Fibroblast of the aortic adventitia (primary cell): ENCODE data around the gene TAB2. TPM values are rescaled to one million over a fixed set of nuclear protein-coding genes. Genes with fewer than 3 reads are reported as not detected.

Source experiments
- DNase-seq: peaks from one replicate; pipeline ENCODE4 v3.0.0-alpha.2; 2010; ENCODE audit warnings: low read depth
- H3K4me3 ChIP-seq: 2 replicates; pipeline ENCODE4 v1.5.1; 2011; ENCODE audit warnings: low read depth, mild to moderate bottlenecking, control low read depth, low read length, moderate library complexity
- total RNA-seq: library from RNA; depleted of rRNA; stranded (reverse); fragments of >200 nt; gene quantifications from 2 replicates; pipeline ENCODE4 v1.2.3, GENCODE V29; 2012; ENCODE audit warnings: low replicate concordance
- TF ChIP-seq, protein P1 (sequence below): IDR thresholded peaks from 2 replicates; pipeline ENCODE4 v1.5.1; 2011; ENCODE audit warnings: mild to moderate bottlenecking, low read length, control low read depth, inconsistent platforms; ENCODE audit not compliant: insufficient read depth

TAB2 gene
- total RNA-seq, 1 donor = 40.0 TPM

DNA sequence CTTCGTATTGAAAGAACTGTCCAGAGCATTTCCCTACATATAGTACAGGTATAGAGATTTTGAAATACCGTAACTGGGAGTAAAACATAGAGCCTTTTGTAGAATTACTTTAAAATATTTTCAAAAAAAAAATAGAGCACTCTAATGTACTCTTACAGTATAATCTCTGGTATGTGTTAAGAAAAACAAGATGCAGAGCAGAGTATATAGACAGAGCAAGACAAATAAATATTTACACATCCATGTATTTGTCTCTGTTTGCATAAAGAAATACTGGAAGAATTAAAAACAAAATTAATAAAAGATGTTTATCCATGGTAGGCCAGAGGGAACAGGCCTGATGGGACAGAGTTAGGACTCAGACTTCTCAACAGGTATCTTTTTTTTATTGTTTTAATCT is 54.5 kb downstream of the TAB2 start:
- no peak for DNase-seq
- H3K4me3 ChIP-seq = no peak overlapping the region
- TF ChIP-seq, protein P1, sequence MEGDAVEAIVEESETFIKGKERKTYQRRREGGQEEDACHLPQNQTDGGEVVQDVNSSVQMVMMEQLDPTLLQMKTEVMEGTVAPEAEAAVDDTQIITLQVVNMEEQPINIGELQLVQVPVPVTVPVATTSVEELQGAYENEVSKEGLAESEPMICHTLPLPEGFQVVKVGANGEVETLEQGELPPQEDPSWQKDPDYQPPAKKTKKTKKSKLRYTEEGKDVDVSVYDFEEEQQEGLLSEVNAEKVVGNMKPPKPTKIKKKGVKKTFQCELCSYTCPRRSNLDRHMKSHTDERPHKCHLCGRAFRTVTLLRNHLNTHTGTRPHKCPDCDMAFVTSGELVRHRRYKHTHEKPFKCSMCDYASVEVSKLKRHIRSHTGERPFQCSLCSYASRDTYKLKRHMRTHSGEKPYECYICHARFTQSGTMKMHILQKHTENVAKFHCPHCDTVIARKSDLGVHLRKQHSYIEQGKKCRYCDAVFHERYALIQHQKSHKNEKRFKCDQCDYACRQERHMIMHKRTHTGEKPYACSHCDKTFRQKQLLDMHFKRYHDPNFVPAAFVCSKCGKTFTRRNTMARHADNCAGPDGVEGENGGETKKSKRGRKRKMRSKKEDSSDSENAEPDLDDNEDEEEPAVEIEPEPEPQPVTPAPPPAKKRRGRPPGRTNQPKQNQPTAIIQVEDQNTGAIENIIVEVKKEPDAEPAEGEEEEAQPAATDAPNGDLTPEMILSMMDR = no peak

DNA sequence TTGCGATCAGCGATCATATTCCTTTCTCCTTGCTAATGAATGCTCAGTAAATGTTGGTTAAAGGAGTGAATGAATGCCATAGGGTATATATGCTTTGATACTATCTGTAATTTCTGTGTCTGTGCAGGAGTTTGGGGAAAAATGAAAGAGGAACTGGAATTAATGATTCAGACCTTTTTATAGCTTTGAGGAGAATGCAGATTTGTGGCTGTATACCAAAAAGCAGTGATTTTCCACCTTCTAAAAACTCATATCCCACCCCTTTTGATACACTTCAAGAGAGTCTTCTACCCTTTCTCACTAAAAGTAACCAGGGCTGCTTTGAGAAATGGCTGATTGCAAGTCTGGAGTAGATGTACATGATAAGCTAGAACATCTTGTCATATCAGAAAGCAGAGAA is 56.0 kb downstream of the TAB2 start:
- no peak for DNase-seq
- TF ChIP-seq, protein P1 = no peak
- no peak overlapping the region for H3K4me3 ChIP-seq

DNA sequence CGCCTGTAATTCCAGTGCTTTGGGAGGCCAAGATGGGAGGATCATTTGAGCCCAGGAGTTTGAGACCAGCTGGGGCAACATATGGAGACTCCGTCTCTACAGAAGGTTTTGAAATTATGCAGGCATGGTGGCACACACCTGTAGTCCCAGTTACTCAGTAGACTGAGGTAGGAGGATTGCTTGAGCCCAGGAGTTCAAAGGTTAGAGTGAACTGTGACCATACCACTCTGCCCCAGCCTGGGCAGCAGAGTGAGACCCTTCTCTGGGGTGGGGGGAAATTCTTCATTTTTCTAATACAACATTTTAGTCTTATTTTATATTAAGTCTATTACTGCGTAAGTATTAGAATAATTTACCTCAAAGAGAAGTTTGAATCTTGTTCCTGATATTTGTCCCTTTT is 62.5 kb downstream of the TAB2 start:
- DNase-seq = no peak
- TF ChIP-seq, protein P1 = no peak

DNA sequence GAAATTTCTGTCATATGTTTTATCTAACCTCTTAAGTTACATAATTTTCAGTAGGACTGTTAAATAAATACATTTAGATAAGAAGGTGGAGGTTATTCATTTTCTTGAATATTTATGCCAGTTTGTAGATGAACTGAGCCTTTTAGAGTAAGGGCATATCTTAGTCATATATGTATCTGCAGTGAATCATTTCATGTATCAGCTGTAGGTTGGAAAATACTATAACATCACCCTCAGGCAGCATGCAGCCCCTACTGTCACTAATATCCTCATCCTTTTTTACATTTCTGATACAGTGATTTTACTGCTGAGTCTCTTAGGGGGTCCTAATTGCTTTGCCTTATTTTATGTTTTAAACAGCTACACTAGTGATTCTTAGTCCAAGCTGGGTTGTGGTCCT is 63.0 kb downstream of the TAB2 start:
- no peak overlapping the region for H3K4me3 ChIP-seq
- DNase-seq = no peak
- TF ChIP-seq, protein P1 = no peak

More for the DNA sequence above, 62.5 kb downstream of the TAB2 start:
- H3K4me3 ChIP-seq = no peak overlapping the region

DNA sequence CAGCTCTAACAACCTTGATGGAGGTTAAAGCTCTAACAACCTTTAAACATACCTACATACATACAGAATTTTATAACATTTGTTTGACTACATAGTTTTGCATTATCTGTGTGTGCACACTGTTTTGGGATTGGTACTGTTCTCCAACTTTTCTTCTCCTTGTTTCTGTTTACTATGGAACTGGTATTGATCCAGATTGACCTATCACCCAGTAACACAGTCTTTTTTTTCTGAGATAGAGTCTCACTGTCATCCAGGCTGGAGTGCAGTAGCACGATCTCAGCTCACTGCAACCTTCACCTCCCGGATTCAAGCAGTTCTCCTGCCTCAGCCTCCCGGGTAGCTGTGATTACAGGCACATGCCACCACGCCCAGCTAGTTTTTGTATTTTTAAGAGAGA is 65.9 kb downstream of the TAB2 start:
- no peak for DNase-seq
- TF ChIP-seq, protein P1 = no peak
- no peak overlapping the region for H3K4me3 ChIP-seq

DNA sequence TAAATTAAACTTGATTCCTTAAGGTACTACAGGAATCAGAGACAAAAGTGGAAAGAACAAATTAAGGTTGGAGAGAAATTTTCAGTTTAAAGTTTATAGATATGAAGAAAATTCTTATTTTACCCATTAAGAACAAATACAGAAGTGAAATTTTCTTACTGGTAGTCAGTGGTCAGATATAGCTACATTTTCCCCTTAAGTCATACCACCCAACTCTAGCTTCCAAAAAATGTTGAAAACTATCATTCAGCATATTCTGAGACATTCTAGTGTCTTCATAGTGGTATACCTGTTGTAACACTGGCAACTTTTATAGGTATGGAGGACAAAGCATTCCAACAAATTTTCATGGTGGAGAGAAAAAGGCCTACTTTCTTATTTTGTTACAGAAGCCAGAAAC is 67.0 kb downstream of the TAB2 start:
- no peak for DNase-seq
- TF ChIP-seq, protein P1 = no peak
- H3K4me3 ChIP-seq = no peak overlapping the region

DNA sequence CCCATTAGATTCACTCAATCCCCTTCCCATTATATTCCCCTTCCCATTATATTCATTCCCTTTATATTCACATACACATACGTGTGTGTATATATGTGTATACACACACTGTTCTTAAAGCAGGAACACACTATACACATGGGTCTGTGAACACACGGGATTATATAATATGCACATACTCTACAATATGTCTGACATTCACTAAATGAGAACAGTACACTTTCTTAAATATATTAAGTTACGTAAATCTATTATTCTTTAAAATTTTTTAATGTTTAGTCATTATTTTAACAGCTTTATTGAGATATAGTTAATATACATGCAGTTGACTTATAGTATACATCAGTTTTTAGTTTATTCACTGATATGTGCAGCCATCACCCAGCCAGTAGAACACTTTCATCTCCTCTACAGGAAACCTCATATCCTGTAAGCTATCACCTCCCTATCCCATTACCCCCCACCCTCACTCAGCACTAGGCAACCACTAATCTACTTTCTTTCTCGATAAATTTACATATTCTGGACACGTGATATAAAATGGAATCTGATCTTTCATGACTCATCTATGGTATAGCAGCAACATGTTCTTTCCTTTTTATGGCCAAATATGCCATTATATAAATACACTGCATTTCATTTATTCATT is 68.6 kb downstream of the TAB2 start:
- no peak for DNase-seq
- TF ChIP-seq, protein P1 = no peak
- H3K4me3 ChIP-seq = no peak overlapping the region
